Measurements from ENCODE around the gene ENTPD8.
"Not testable (repeated sequence)": the region's sequence is repeated elsewhere in the genome, so short reads cannot be mapped to it uniquely, and the experiment has no call there.

The ENTPD8 gene

GRCh38 chr9:137458194-137459151, 17.3 kb upstream of the ENTPD8 start:
- DNase-seq (ENCODE audit: low spot score): no peak

DNA sequence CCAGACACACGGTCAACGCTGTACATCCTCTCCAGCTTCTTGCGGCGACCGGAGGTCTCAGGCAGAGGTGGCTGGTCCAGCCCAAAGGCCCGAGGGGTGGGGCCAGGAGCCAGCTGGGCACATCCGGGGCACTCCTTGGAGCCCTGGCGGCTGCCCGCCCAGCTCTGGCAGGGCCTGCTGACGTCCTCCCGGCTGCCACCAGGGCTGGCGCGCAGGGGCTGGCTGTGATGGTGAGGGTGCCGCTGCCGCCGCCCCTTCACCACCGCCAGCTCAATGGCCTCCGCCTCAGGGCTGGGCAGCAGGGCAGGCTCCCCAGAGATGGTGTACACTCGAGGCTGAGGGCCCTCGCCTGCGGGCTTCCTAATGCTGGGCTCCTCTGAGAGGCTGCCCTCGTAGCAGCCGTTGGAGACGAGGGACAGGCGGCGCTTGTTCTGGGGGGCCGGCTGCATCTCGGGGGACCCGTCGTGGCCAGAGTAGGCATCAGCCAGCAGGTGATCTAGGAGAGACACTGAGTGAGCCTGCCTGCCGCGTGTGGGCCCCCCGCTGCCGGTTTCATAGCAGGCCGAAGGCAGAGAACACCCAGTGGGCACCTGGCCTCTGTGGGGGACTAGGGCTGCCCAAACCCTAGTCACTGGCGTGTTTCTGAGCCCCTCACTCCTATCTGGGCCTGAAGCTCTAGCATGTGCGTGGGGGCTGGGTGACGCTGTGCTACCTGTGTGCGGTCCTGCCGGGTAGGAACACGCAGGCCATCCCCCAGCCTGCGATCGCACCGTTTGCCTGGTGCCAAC, 16.4 kb upstream of the ENTPD8 start:
- no peak for DNase-seq (ENCODE audit: low spot score)

DNA sequence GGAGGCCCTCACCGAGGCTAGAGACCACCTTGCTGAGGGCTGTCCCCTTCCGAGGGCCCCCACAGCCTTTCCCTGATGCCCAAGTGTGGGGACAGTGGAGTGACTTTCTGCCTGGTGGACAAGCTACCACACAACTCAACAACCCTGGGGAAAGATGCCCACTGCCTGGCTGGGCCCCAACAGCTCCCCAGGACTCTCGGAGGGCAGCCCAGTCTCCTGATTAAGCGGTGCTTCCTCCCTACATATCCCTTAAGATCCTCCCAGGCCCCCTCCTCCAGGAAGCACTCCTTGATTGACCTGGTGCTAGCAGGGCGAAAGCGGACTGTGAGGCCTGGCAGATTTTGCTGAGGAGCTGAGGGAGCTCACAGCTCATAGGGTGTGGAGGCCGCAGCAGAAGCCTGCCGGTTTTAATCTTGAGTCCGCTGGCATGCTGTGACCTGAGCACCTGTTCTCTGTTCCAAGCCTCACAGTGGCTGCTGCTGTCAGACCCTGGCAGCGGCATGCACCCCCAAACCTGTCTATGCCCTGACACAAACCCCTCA, 15.8 kb upstream of the ENTPD8 start:
- DNase-seq (ENCODE audit: low spot score): no peak

DNA sequence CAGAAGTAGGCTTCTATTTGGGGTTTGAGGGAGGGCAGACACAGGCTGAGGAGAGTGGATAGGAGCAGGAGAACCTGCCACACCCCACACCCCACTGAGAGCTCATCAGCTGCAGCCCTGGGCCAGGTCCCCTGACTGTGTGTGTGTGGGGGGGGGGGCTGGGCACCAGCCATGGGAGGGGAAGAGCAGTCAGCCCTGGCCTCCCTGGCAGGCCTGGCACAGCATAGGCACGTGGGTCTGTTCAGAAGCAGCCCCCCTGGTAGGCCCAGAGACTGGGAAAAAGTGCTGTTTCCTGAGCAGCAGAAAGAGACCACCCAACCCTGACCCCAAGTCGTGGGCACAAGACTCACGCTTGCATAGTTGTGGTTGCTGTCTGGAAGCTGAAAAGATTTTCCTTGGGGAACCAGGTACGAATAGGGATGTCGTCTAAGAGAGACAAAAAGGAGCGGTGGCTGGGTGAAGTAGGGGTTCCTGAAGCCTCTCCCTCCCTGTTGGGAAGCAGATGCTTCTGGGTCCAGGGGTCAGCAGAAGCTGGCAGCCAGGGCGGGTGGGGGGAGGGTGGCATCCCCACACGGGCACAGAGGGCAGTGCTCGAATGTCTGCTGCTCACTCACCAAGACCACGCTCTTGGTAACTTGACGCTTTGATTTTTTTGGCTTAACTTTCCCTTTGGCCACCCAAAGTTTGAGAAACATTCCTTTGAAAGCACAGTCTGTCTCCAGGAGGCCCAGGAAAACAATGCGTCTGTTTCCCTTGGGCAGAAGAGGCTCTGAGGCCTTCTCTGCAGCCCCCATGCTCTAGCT, 15.1 kb upstream of the ENTPD8 start:
- DNase-seq (ENCODE audit: low spot score): no peak

DNA sequence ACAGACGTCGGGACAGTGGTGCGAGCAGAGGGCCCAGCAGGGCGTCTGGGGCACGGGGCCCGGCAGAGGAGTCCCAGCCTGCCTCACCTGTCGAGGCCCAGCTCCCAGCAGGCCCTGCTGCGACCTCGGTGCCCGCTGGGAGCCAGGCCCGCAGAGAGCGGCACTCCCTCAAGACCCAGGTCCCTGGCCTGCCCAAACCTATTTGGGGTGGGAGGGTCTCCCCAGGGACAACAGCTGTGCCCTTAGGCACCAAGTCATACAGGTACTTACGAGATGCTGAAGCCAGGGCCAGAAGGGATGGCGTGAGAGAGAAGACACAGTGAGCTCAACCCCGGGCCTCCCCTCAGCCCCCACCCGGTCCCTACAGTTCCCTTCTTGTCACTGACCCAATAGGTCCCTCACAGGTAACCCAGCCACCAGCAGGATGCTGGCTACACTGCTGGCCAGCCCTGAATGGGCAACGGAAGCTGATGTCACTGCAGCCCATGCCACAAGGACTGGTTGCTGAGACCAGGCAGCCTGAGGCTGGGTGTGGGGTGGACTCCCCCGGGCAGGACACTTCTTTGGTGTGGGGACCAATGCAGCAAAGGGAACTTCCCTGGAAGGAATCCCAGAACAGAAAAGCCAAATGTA, 14.3 kb upstream of the ENTPD8 start:
- DNase-seq (ENCODE audit: low spot score): no peak

DNA sequence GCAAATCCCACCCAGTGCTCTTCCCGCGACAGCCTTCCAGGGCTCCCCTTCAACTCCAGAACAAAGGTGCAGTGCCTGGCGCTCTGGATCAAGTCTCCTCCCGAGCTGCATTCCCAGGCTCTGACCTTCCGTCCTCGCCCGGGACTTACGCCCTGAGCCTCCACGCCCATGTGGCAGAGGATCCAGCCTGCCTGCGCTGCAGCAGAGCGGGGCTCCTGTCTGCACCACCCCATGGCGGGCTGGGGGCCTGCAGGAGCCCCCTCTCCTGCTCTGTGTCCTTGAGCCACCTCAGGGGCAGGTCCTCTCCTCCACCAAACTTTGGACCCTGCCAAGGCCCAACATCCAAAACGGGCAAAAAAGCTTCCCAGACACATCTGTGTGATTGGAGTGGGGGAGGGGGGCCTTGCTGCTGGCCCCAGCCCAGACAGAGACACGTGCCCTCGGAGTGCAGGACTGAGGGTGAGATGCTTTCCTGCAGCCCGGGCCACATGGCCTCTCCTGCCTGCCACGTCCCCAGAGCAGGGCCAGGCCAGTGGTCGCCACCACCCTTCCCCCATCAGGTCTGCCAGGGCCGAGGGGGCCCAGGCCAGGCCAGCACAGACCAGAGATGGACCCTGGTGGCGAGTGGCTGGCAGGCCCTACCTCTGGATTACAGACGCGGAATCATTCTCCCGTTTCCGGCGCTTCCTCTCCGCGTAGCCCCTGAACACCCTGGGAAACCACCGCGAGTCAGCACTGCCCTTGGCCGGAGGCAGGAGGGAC, 13.6 kb upstream of the ENTPD8 start:
- DNase-seq (ENCODE audit: low spot score): no peak

GRCh38 chr9:137454145-137454596, 13.0 kb upstream of the ENTPD8 start:
- DNase-seq (ENCODE audit: low spot score): no peak

GRCh38 chr9:137453643-137454081, 12.5 kb upstream of the ENTPD8 start:
- no peak for DNase-seq (ENCODE audit: low spot score)

GRCh38 chr9:137452761-137453642, 11.8 kb upstream of the ENTPD8 start:
- no peak for DNase-seq (ENCODE audit: low spot score)

DNA sequence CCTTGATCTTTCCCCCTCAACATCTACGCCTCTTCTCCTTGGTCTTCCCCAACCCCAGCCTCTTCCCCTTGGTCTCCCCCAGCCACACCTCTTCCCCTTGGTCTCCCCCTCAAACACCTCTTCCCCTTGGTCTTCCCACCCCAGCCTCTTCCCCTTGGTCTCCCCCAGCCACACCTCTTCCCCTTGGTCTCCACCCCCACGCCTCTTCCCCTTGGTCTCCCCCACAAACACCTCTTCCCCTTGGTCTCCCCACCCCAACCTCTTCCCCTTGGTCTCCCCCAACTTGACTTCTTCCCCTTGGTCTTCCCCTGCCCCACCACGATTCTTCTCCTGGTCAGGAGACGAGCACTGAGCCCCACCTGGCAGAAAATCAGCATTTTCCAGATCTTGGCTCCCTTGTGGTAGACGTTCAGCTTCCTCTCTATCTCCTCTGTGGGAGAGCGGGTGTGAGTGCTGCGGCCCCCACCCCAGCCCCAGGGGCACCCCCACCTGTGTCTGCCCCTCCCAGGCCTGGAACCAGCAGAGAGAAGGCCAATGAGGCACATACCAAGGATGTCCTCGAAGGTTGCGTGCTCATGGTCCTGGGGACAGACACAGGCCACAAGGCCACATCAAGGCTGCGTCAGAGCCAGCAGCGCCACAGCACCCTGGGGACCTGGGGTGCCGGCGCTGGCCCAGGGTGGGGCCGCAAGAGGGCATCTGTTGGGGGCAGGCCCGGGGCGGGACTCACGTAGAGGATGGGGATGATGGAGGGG, 11.0 kb upstream of the ENTPD8 start:
- no peak for DNase-seq (ENCODE audit: low spot score)

- not testable (repeated sequence) for DNase-seq (ENCODE audit: low spot score)
Observed at GRCh38 chr9:137451264-137452005, 10.3 kb upstream of the ENTPD8 start.

GRCh38 chr9:137450539-137451222, 9.5 kb upstream of the ENTPD8 start:
- not testable (repeated sequence) for DNase-seq (ENCODE audit: low spot score)

DNA sequence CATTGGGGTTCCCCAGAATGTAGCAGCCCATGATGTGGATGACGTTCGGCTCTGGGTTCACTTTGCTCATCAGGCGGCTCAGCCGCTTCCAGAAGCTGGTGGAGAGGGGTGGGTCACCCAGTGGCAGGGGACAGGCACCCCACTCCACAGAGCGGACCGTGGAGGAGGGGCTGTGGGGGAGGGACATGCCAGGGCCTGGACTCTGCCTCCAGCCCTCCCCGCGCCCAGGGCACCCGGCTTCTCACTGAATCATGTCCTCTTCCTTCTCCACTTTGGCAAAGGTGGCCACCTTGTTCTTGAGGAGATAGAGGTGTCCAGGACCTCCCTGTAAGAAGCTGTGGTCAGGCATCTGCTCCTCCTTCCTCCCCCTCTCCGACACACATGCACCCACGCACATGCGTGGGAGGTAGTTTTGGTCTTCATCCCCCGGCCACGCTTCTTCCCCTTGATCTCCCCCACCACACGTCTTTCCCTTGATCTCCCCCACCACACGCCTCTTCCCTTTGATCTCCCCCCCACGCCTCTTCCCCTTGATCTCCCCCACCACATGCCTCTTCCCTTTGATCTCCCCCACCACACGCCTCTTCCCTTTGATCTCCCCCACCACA, 8.9 kb upstream of the ENTPD8 start:
- no peak for DNase-seq (ENCODE audit: low spot score)

DNA sequence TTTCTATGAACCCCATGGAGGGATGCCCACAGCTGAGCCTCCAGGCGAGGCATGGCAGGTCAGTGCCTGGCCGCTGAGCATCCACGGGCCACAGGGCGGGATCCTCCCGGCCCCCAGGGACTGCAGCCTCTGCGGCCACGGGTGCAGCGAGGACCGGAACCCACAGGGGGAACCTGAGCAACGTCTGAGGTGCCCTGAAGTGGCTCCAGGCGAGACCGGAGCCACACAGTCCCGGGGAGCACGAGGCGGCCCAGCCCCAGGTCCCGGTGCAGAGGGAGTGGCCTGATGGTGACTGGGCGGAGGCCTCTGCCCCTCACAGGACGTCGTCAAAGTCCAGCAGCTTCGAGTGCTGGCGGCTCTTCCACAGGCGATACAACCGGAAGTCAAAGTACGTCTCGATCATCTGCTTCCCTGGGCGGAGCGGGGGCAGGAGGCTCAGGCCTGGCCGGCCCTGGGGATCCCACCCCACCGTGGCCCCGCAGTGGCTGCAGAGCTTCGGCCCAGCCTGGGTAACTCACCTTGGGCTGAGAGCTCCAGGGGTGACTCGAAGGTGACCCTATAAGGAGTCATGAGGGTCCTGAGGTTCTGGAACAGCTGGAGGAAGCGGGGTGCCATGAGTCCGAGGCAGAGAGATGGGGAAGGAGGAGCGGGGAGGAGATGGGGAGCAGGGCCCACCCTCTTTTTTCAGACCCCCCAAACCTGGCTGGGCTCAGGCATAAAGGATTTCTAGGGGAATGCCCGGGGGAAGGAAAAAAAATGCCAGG, 8.1 kb upstream of the ENTPD8 start:
- DNase-seq (ENCODE audit: low spot score): no peak

GRCh38 chr9:137448602-137448962, 7.4 kb upstream of the ENTPD8 start:
- no peak for DNase-seq (ENCODE audit: low spot score)

Data from LoVo (cell line).